Erythroblast (primary cell): ENCODE results near the gene LENEP.

ENCODE experiments used
- DNase-seq, 2 experiments: peaks; one replicate each; lab custom pipeline; 2025; lab: John Stamatoyannopoulos, UW
- GATA1 ChIP-seq: IDR thresholded peaks from 2 replicates; pipeline ENCODE4 v1.6.1; 2011; ENCODE audit warnings: low read depth, mild to moderate bottlenecking, control low read depth, low read length, moderate library complexity
- POLR2A ChIP-seq: IDR thresholded peaks from 2 replicates; pipeline ENCODE4 v1.6.1; 2011; ENCODE audit warnings: mild to moderate bottlenecking, low read length

LENEP gene, protein sequence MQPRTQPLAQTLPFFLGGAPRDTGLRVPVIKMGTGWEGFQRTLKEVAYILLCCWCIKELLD

DNA sequence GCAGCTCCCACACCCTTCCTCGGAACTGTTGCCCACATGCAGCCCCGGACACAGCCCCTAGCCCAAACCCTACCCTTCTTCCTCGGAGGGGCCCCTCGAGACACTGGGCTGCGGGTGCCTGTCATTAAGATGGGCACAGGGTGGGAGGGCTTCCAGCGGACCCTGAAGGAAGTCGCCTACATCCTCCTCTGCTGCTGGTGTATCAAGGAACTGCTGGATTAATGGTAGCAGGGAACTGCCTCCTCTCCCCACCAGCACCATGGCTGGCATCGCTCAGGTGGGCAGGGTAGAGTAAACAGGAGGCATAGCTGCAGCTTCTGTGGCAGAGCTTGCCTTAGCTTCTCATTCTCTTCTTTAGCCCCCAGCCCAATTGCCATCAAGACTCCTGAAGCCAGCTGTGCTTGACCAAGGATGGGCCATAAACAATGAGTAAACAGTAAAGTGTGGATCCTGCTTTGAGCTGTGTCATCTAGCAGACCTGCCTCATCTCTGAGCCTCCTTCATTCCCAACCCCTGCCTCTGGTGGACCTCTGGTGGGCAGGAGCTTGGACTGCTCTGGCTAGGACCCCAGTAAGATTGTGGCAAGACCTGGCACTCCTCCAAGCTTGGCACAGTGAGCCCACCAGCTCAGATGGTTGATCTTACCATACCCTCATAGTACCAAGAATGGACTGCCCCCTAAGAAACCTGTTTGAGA, at the start of gene LENEP:
Gene LENEP, plus strand, starts transcription at position 15 of the 697 bp plus-strand sequence. Its CDS starts 22 bp downstream, at position 37.
- TF ChIP-seq POLR2A: no peak
- no peak for TF ChIP-seq GATA1
- DNase-seq: no peak

DNA sequence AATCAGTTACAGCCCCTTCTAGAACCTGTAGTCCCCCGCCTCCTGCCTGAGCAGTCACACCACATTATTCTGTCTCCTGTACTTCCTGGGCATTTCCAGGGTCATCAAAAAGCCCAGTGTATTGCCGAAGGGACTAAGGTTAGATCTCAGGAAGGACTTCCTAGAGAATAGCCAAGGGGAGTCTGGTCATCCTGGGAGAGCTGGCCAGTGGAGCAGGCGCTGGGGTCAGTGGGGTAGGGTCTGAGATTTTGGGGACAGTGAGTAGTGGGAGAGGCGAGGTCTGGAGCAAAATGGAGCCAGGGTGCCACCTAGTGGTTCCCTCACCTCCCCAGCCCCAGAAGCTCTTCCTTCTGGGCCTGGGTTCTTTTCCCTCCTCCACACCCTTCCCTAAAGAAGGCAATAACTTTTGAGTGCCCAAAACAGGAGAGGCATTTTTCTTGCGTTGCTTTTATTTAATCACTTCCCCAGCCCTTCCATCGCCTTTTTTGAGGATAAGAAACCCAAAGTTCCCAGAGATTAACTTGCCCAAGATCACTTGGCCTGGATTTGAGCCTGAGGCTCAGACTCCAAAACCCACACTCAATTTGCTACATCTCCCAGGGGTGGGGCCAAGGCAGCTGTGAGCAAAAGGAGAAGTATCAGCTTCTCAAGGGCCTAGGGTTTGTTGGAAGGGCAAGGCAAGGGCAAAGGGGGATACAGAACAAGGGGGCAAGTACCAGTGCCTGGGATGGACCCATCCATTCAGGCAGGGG, 49.6 kb upstream of the LENEP start:
- TF ChIP-seq POLR2A (no peak), GATA1 (no peak)
- peak; percentile 40 to 66 for DNase-seq

DNA sequence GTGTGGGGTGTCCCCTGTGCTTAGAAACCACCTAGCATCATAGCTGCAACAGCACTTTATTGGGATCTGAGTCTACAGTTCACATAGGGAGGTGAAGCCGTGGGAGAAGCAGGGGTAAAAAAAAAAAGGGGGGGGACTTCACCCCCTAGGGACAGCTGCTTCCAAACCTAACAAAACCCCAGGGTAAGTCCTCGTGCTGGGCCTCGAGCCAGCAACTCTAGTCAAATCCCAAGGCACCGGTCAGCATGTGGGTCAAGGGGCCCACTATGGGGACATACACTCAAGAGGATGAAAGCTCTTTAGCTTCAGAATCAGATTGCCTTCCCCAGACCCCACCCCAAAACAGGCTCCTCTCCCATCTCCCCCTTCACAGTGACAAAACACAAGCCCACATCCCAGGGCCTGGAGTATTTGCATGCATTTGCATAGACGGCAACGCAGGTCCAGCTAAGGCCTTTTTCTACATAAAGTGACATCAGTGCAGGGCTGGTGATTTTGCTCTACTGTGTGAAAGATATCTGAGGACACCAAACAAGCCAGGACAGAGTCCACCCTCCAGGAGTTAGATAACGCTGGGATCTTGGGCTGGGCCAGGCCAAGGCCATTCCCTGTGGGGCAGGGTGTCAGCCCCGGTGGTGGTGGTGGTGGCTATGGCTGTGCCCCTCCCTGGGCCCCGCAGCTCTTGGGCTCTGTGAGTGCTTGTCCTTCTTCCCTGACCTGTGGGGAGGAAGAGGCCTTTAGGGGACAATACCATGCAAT, 48.8 kb upstream of the LENEP start:
- no peak for TF ChIP-seq GATA1
- TF ChIP-seq POLR2A: no peak
- peak; percentile 39 to 52 for DNase-seq

- no peak for DNase-seq
- TF ChIP-seq POLR2A: no peak
- TF ChIP-seq GATA1: no peak
These were observed 48.0 kb upstream of the LENEP start for GRCh38 chr1:154945160-154945961.

GRCh38 chr1:154945962-154946850, 47.2 kb upstream of the LENEP start:
- no peak for DNase-seq
- TF ChIP-seq GATA1 (no peak), POLR2A (no peak)

- TF ChIP-seq GATA1 (no peak), POLR2A (no peak)
- no peak for DNase-seq
These were observed 45.3 kb upstream of the LENEP start for GRCh38 chr1:154948079-154948478.

GRCh38 chr1:154951901-154952657, 41.3 kb upstream of the LENEP start:
- TF ChIP-seq POLR2A (no peak), GATA1 (no peak)
- DNase-seq: no peak

DNA sequence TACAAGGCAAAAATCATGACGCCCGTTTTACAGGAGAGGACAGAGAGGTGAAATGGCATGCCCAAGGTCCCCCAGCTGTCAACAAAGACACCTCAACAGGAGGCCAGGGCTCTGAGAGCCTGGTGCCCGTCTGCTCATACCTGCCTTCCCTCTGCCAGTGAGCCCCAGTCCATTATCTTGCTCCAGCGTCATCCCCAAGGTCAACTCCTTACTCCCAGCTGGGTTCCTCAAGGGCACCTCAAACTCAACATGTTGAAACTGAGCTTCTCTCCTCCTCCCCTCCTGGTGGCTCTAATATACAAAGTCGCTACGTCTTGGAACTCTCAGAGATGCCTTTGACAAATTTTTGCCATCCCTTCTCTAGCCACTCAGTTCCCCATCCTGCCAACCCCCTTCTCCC, 40.7 kb upstream of the LENEP start:
- no peak for DNase-seq
- TF ChIP-seq GATA1 (no peak), POLR2A (no peak)

DNA sequence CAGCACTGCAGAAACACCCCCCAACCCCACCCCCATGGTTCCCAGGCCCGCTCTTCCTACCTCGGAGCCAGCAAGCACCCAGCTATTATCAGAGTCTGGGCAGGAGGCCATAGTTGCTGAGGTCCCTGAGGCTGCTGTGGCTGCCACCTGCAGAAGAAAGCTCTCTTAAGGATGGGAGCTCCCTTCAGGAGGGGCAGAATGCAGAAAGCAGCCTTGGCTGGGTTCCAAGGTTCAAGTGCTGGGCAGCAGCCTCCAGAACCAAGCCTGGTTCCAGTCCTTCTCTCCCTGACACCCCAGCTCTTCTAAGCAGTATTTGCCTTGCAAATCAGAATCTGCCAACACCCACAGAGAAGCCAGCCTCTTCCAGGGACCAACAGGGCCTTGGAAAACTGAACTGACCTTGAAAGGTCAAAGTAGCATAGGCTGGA, 39.8 kb upstream of the LENEP start:
- no peak for TF ChIP-seq GATA1
- TF ChIP-seq POLR2A: no peak
- DNase-seq: no peak

GRCh38 chr1:154954541-154954940, 38.8 kb upstream of the LENEP start:
- no peak for DNase-seq
- no peak for TF ChIP-seq GATA1
- no peak for TF ChIP-seq POLR2A

- peak; percentile 81 to 86 for DNase-seq
- TF ChIP-seq GATA1 (no peak), POLR2A (no peak)
These were observed 38.2 kb upstream of the LENEP start for GRCh38 chr1:154955039-154955717.
